ENCODE results near the gene ZNF391.
"Not testable (repeated sequence)": the region's sequence is repeated elsewhere in the genome, so short reads cannot be mapped to it uniquely, and the experiment has no call there.

The ZNF391 gene

GRCh38 chr6:27424851-27425250, 36.3 kb downstream of the ZNF391 start:
- not testable (repeated sequence) for DNase-seq

DNA sequence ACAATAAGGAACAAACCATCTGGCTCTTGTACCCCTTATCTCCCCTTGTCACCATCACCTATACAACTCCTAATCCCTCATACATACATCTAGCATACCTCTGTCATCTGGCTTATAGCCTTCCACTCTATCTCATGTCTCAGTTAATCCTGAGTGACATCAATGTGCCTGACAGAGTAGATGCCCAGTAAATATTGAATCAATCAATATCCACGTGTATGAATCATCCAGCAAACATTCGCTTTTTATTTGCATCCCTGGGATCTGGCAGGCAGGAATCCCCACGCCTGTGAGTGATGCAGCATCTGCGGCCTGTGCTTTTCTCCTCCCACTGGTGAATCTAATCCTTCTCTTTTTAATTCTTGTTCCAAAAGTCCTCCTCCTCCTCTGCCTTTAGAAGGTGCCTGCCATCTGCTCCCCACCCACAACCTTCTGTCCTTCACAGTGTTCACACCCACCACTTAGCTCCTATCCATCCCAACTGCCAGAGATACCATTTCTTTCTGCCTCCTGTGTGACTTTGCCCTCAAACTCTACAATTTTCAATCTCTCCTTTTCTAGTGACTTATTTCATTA, 37.6 kb downstream of the ZNF391 start:
- no peak for DNase-seq

- DNase-seq, result no peak
These were observed 39.9 kb downstream of the ZNF391 start for GRCh38 chr6:27428502-27428901.

GRCh38 chr6:27428966-27429365, 40.4 kb downstream of the ZNF391 start:
- no peak for DNase-seq

DNA sequence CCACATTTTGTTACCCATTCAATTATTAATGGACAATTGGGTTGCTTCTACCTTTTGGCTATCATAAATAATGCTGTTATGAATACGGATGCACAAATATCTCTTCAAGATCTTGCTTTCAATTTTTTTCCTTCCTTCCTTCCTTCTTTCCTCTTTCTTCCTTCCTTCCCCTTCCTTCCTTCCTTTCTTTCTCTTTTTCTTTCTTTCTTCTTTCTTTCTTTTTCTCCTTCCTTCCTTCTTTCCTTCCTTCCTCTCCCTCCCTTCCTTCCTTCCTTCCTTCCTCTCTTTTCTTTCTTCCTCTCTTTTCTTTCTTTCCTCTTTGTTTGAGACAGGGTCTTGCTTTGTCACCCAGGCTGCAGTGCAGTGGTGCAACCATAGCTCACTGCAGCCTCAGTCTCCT, 45.2 kb downstream of the ZNF391 start:
- DNase-seq, result no peak

DNA sequence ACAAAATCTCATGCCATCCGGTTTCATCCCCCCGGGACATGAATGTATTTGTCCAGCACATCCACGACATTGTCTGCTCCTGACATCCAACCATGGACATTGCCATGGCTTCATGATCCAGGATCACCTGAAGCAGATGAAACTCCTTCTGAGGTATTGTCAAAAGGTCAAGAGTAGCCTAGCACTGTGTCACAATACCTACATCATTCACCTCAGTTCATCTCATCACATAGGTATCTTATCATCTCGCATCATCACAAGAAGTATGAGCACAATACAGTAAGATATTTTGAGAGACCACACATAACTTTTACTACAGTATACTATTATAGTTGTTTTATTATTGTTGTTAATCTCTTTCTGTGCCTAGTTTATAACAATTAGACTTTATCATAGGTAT, 50.8 kb downstream of the ZNF391 start:
- DNase-seq, result no peak

GRCh38 chr6:27441001-27441400, 52.4 kb downstream of the ZNF391 start:
- no peak for DNase-seq

- DNase-seq, result no peak
These were observed 54.4 kb downstream of the ZNF391 start for GRCh38 chr6:27442932-27443331.

GRCh38 chr6:27448456-27448855, 59.9 kb downstream of the ZNF391 start:
- DNase-seq, result no peak

DNA sequence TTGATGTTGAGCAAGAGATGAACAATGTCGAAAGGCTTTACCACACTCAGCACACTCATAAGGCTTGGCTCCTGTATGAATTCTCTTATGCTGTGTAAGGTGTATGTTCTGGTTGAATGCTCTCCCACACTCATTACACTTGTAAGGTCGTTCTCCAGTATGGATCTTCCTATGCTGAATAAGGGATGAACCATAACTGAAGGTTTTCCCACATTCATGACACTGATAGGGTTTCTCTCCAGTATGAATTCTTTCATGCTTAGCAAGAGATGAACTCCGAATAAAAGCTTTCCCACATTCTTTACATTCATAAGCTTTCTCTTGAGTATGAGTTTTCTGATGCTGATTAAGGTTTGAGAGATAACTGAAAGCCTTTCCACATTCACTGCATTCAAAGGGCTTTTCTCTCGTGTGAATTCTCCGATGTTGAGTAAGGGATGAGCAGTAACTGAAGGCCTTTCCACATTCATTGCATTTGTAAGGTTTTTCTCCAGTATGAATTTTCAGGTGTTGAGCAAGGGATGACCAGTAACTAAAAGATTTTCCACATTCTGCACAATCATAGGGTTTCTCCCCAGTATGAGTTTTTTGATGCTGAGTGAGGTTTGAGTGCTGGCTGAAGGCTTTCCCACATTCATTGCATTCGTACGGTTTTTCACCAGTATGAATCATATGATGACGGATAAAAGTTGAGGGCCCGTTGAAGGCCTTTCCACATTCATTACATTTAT, 63.3 kb downstream of the ZNF391 start:
- no peak for DNase-seq

DNA sequence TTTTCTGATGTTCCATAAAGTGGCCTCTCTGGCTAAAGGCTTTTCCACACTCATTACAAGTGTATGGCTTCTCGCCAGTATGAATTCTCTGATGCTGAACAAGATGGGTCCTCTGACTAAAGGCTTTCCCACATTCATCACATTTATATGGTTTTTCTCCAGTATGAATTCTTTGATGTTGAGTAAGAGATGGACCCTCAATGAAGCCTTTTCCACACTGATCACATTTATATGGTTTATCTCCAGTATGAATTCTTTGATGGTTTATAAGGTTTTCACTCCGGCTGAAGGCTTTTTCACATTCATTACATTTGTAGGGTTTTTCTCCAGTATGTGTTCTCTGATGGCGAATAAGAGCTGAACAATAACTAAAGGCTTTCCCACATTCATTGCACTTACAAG, 63.9 kb downstream of the ZNF391 start:
- DNase-seq, result no peak

Measured in SHP77 (cell line).